ENCODE measurements around the gene ST6GALNAC1. TPM values are rescaled to one million over a fixed set of nuclear protein-coding genes. Genes with fewer than 3 reads are reported as not detected.
A peak's percentile ranks its signal among the peaks of the same experiment; 100 is the strongest.

The ST6GALNAC1 gene
- total and polyA plus RNA-seq, 2 of the 4 experiments (the other 2 are of a cell fraction) = not detected

- dilution Hi-C loops (cut with HindIII; ENCODE audit: low sequenced_read_pairs, unreplicated experiment) (no loop called here), in situ Hi-C loops (cut with MboI; ENCODE audit: low sequenced_read_pairs) (no loop called here), intact Hi-C loops (cut with micrococcal nuclease) (no loop called here)
- no peak for TF ChIP-seq CEBPB (IDR thresholded peaks at IDR 0.05; ENCODE audit: low read depth, low read length)
- TF ChIP-seq ELK1 (IDR thresholded peaks at IDR 0.05; ENCODE audit: borderline replicate concordance, low read depth, low read length) = no peak
- TF ChIP-seq RCOR1 (IDR thresholded peaks at IDR 0.05; ENCODE audit: insufficient replicate concordance, low read length) = no peak
- TF ChIP-seq CTCF (conservative IDR thresholded peaks at IDR 0.05; ENCODE audit: low read depth, low read length) = no peak
- no peak for TF ChIP-seq MXI1 (IDR thresholded peaks at IDR 0.05; ENCODE audit: borderline replicate concordance, low read depth, low read length)
- TF ChIP-seq CHD1 (IDR thresholded peaks at IDR 0.05; ENCODE audit: low read depth, low read length) = no peak
- TF ChIP-seq RFX5 (IDR thresholded peaks at IDR 0.05; ENCODE audit: low read depth, low read length) = no peak
- TF ChIP-seq MAZ (IDR thresholded peaks at IDR 0.05; ENCODE audit: borderline replicate concordance, low read depth, low read length) = no peak
- no peak for TF ChIP-seq RAD21 (IDR thresholded peaks at IDR 0.05; ENCODE audit: low read length)
- TF ChIP-seq BHLHE40 (IDR thresholded peaks at IDR 0.05; ENCODE audit: low read depth, low read length) = no peak
- TF ChIP-seq USF2 (IDR thresholded peaks at IDR 0.05; ENCODE audit: low read depth, low read length) = no peak
- TF ChIP-seq NFE2L2 (IDR thresholded peaks at IDR 0.05; ENCODE audit: low read depth, low read length) = no peak
- TF ChIP-seq SMC3 (IDR thresholded peaks at IDR 0.05; ENCODE audit: low read depth, low read length) = no peak
- no peak for TF ChIP-seq MAFK (IDR thresholded peaks at IDR 0.05; ENCODE audit: low read depth, low read length)
- TF ChIP-seq FOS (IDR thresholded peaks at IDR 0.05; ENCODE audit: low read depth, low read length) = no peak
Measured at GRCh38 chr17:76633628-76634328, 9.8 kb downstream of the ST6GALNAC1 start.

More at GRCh38 chr17:76633628-76634328, 9.8 kb downstream of the ST6GALNAC1 start:
- Histone ChIP-seq H3K14ac (replicated peaks; ENCODE audit: low read depth, low read length) (no peak overlapping the region), H2AK9ac (replicated peaks; ENCODE audit: low read depth, low read length, poor library complexity) (no peak overlapping the region), H2AFZ (replicated peaks; ENCODE audit: low read length, poor library complexity) (no peak overlapping the region), H2AK5ac (ENCODE audit: low read depth, low read length) (peak overlapping the region; percentile 24; the same call in 1 of the 2 replicates), H3K4me2 (ENCODE audit: low read depth, low read length) (no peak overlapping the region), H4K8ac (ENCODE audit: low read depth in 2 of 2, low read length in 2 of 2) (no peak overlapping the region), H3K27me3 (ENCODE audit: control insufficient read depth, insufficient read depth, low read length) (no peaks in the 10 kb centered on the region), H3K4ac (ENCODE audit: low read depth, low read length) (no peak overlapping the region), H2BK20ac (ENCODE audit: low read depth, low read length) (0 out of 2 replicates have a peak overlapping the region, but pooled peaks have one; percentile 17), H4K20me1 (ENCODE audit: insufficient read depth, low read length) (no peaks in the 10 kb centered on the region), H2BK15ac (ENCODE audit: low read depth, low read length) (no peak overlapping the region), H3K18ac (ENCODE audit: low read depth, low read length) (no peak overlapping the region), H4K91ac (ENCODE audit: insufficient read depth, low read depth, low read length) (no peak overlapping the region), H2BK5ac (ENCODE audit: low read depth, low read length, poor library complexity, severe bottlenecking) (no peak overlapping the region), H3K4me1 (ENCODE audit: control insufficient read depth, insufficient read depth, low read length) (peaks cover 6% of the 10 kb centered on the region), H3K9me1 (ENCODE audit: insufficient read depth, low read length) (peaks cover 7% of the 10 kb centered on the region; the same call in 1 of the 2 replicates), H3K36me3 (ENCODE audit: control insufficient read depth, insufficient read depth, low read length) (no peaks in the 10 kb centered on the region), H3K4me3 (ENCODE audit: insufficient read depth, low read depth, low read length) (no peak overlapping the region), H4K5ac (ENCODE audit: low read depth, low read length) (no peak overlapping the region), H3K27ac (ENCODE audit: insufficient read depth, low read length) (no peak overlapping the region), H3K56ac (ENCODE audit: extremely low read depth, insufficient read depth, low read length) (no peak overlapping the region), H3K9me3 (ENCODE audit: control insufficient read depth, insufficient read depth, low read length) (no peaks in the 10 kb centered on the region), H3K79me1 (ENCODE audit: low read depth in 1 of 2, low read length in 2 of 2) (no peaks in the 10 kb centered on the region), H3K23ac (ENCODE audit: low read depth, low read length) (no peak overlapping the region), H3K9ac (ENCODE audit: low read depth, low read length) (no peak overlapping the region), H2BK120ac (ENCODE audit: low read depth, low read length) (peak overlapping the region; percentile 19; the same call in 1 of the 2 replicates)
- BruUV-seq (replicated peaks) = no TSS peak
- DNase-seq (no peak), ATAC-seq (ENCODE audit: low read depth) (no peak)
- CTCF ChIA-PET = interaction anchor here (0.6 kb wide), 1 partner anchor 1000 kb away, joined by 4 read pairs; the partner anchor contains the start of gene SMIM5
- 100% methylated on average over 2 of the region's 14 CpGs; no CpG with 5 or more reads in 1 of the 2 experiments for WGBS, 2 experiments (ENCODE audit: extremely low coverage in 2 of 2, insufficient read length in 1 of 2)
- POLR2A ChIA-PET (ENCODE audit: unreplicated experiment) = no interaction called here
